Stimulated activated effector memory CD8-positive, alpha-beta T cell treated with anti-CD3 and anti-CD28 coated beads, Interleukin-12 subunit alpha, Interleukin-12 subunit beta, amount 100 ng/mL, for 72 hours (primary cell): ENCODE measurements around the gene ATXN1.
"Not testable (repeated sequence)": the region's sequence is repeated elsewhere in the genome, so short reads cannot be mapped to it uniquely, and the experiment has no call there.

Experiments used
- ATAC-seq: fragments of 150-1000 bp; cut with Tn5 transposase; 2 replicates; pipeline ENCODE4 v1.10.0; 2021
- DNase-seq, 2 donors: peaks; one replicate each; pipeline ENCODE4 v3.0.0; 2021 to 2022; ENCODE audit warnings: low spot score in 2 of 2
- H3K27ac Mint-ChIP-seq: one replicate; pipeline ENCODE4 v1.8.0; 2022; ENCODE audit warnings: mild to moderate bottlenecking, mixed read lengths
- H3K36me3 Mint-ChIP-seq: one replicate; pipeline ENCODE4 v1.8.0; 2022; ENCODE audit warnings: mild to moderate bottlenecking, mixed read lengths
- H3K4me1 Mint-ChIP-seq: one replicate; pipeline ENCODE4 v1.8.0; 2022; ENCODE audit warnings: mixed read lengths
- H3K4me3 Mint-ChIP-seq: one replicate; pipeline ENCODE4 v1.8.0; 2022; ENCODE audit warnings: mild to moderate bottlenecking, mixed read lengths
- H3K9me3 Mint-ChIP-seq: one replicate; pipeline ENCODE4 v1.8.0; 2022; ENCODE audit warnings: mixed read lengths

The ATXN1 gene

GRCh38 chr6:16621002-16621401, 140.3 kb downstream of the ATXN1 start:
- Mint-ChIP-seq H3K4me3 (peak overlapping the region; percentile 13), H3K9me3 (no peaks in the 10 kb centered on the region), H3K36me3 (peaks cover 33% of the 10 kb centered on the region), H3K4me1 (peaks cover 58% of the 10 kb centered on the region), H3K27ac (peak overlapping the region; percentile 87)
- DNase-seq (no peak), ATAC-seq (no peak)

DNA sequence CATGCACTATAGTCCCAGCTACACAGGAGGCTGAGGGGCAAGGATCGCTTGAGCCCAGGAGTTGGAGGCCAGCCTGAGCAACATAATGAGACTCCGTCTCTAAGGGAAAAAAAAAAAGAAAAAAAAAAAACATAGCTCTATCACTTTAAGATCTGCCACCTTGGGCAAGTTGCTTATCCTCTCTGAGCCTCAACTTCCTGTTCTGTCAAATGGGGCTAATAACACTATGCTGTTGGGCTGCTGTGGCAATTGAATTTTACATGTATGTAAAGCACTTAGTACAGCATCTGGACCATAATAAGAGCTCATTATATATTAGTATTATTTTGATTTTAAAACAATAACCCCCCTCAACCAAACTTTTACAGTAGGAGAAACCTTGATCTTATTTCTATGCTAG, 141.5 kb downstream of the ATXN1 start:
- Mint-ChIP-seq H3K4me1 (peaks cover 52% of the 10 kb centered on the region), H3K4me3 (peak overlapping the region; percentile 6), H3K27ac (peak overlapping the region; percentile 87), H3K9me3 (no peaks in the 10 kb centered on the region), H3K36me3 (peaks cover 42% of the 10 kb centered on the region)
- DNase-seq, result no peak
- ATAC-seq, result no peak

DNA sequence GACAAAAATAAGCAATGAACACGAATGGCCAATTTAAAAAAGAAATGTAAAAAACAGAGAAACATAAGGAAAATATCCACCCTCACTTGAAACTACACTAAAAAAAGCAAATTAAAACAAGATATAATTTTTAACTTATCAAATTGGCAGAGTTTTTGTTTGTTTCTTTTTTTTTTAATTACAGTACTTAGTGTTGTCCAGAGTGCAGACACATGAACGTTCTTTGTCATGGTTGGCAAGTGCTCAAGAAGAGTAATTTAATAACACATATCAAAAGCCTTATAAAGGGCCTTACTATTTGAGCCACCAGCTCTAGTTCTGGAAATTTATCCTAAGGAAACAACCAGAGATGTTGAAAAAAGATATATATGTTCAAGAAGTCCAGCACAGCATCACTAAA, 142.3 kb downstream of the ATXN1 start:
- no peak for ATAC-seq
- no peak for DNase-seq
- Mint-ChIP-seq H3K36me3 (peaks cover 47% of the 10 kb centered on the region), H3K27ac (no peak overlapping the region), H3K9me3 (no peaks in the 10 kb centered on the region), H3K4me1 (peaks cover 47% of the 10 kb centered on the region), H3K4me3 (no peak overlapping the region)

- ATAC-seq, DNase-seq, H3K4me3 Mint-ChIP-seq, H3K27ac Mint-ChIP-seq, H3K9me3 Mint-ChIP-seq: not testable (repeated sequence)
- peaks cover 71% of the 10 kb centered on the region for H3K36me3 Mint-ChIP-seq
- peaks cover 16% of the 10 kb centered on the region for H3K4me1 Mint-ChIP-seq
These were observed 146.0 kb downstream of the ATXN1 start for GRCh38 chr6:16615215-16615614.

DNA sequence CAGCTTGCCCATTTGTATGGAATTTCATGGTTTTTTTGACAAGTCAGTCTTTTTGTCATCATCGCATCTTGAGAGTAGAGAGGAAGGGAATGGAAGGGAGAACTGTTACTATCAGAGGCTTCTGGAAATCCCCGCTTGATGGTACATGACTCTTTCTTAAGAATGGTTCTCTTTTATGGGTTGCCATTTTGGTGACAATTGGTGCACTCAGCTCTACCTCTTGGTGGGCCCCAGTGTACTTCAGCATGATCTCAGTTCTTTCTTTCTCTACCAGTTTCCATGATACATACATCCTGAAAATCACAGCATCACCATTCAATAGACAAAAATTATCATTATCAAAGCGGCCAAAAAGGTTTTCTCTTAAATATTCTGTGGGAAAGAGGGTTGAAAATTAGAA, 147.1 kb downstream of the ATXN1 start:
- not testable (repeated sequence) for H3K4me3 Mint-ChIP-seq, DNase-seq, H3K27ac Mint-ChIP-seq, H3K9me3 Mint-ChIP-seq
- H3K4me1 Mint-ChIP-seq, result peaks cover 12% of the 10 kb centered on the region
- peak; percentile 70 for ATAC-seq
- H3K36me3 Mint-ChIP-seq, result peaks cover 82% of the 10 kb centered on the region

DNA sequence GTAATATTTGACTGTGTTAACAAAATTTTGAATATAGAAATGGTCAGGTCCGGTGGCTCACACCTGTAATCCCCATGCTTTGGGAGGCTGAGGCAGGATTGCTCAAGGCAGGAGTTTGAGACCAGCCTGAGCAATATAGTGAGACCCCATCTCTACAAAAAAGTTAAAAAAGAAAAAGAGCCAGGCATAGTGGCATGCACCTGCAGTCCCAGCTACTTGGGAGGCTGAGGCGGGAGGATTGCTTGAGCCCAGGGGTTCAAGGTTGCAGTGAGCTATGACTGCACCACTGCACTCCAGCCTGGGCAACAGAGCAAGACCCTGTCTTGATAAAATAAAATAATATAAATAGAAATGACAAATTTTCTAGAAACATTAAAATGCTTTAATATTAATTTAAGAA, 147.8 kb downstream of the ATXN1 start:
- not testable (repeated sequence) for H3K4me3 Mint-ChIP-seq, DNase-seq, H3K27ac Mint-ChIP-seq, ATAC-seq, H3K9me3 Mint-ChIP-seq
- Mint-ChIP-seq H3K36me3 (peaks cover 83% of the 10 kb centered on the region), H3K4me1 (peaks cover 15% of the 10 kb centered on the region)

DNA sequence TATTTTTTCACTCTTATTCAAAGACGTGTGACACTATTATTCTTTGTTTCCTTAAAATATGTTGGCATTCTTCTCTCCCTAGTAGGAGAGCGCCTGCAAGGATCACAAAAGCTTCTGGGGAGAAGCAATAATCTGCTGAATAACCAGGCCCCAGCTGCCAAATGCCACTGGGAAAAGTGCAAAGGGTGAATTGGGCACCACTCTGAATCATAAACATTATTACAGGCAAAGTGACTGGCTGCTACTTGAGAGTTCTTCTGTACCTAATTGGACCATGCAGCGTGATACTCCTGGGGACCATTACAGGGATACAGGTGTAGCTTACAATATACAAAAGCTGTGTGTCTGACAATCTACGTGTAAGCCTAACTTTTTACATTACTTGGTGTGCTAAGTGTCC, 152.8 kb downstream of the ATXN1 start:
- DNase-seq (no peak), ATAC-seq (no peak)
- H3K27ac Mint-ChIP-seq, result no peak overlapping the region
- peaks cover 14% of the 10 kb centered on the region for H3K4me1 Mint-ChIP-seq
- peaks cover 82% of the 10 kb centered on the region for H3K36me3 Mint-ChIP-seq
- no peaks in the 10 kb centered on the region for H3K9me3 Mint-ChIP-seq
- no peak overlapping the region for H3K4me3 Mint-ChIP-seq

GRCh38 chr6:16602035-16602434, 159.2 kb downstream of the ATXN1 start:
- H3K36me3 Mint-ChIP-seq, result peaks cover 41% of the 10 kb centered on the region

GRCh38 chr6:16600701-16601100, 160.6 kb downstream of the ATXN1 start:
- Mint-ChIP-seq H3K9me3 (no peaks in the 10 kb centered on the region), H3K4me1 (peaks cover 39% of the 10 kb centered on the region), H3K27ac (no peak overlapping the region), H3K4me3 (no peak overlapping the region), H3K36me3 (peaks cover 39% of the 10 kb centered on the region)
- no peak for ATAC-seq
- DNase-seq, result no peak

More at GRCh38 chr6:16602035-16602434, 159.2 kb downstream of the ATXN1 start:
- no peaks in the 10 kb centered on the region for H3K9me3 Mint-ChIP-seq
- peak; percentile 99 for ATAC-seq
- H3K4me1 Mint-ChIP-seq, result peaks cover 34% of the 10 kb centered on the region
- peak overlapping the region; percentile 15 for H3K4me3 Mint-ChIP-seq
- peak in 1 of 2 donors; percentile 71 for DNase-seq
- no peak overlapping the region for H3K27ac Mint-ChIP-seq

- no peak for DNase-seq
- Mint-ChIP-seq H3K36me3 (peaks cover 39% of the 10 kb centered on the region), H3K27ac (no peak overlapping the region), H3K9me3 (no peaks in the 10 kb centered on the region), H3K4me3 (no peak overlapping the region), H3K4me1 (peaks cover 44% of the 10 kb centered on the region)
- no peak for ATAC-seq
These were observed 161.2 kb downstream of the ATXN1 start for GRCh38 chr6:16600026-16600425.

- ATAC-seq (no peak), DNase-seq (no peak)
- Mint-ChIP-seq H3K4me1 (peaks cover 47% of the 10 kb centered on the region), H3K36me3 (peaks cover 29% of the 10 kb centered on the region), H3K4me3 (no peak overlapping the region), H3K27ac (peak overlapping the region; percentile 45), H3K9me3 (no peaks in the 10 kb centered on the region)
These were observed 164.5 kb downstream of the ATXN1 start for GRCh38 chr6:16596616-16597331.

DNA sequence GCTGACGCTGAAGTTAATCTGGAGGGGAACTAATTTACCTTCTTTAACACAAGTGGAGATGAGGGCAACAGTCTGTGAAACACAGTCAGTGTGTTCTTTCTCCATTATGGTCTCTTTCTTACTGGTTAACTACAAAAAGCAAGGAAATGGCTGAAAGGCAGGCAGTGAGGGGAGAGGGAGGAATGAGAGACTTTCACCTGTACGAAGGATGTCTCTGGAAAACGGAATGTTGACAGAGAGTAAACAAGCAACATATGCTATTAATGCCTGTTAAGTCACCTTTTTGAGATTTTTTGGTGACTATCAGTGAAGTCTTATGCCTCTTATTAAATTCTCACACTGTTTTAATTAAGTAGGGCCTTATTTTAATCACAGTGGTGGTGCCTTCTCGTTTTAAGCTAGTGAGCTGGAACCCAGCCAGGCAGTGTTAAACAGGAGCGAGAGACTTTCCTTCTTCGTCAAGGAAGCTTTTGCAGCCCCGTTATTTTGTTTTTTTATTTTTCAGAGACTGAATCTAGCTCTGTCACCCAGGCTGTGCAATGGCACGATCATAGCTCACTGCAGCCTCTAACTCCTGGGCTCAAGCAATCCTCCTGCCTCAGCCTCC, 165.6 kb downstream of the ATXN1 start:
- H3K36me3 Mint-ChIP-seq, result peaks cover 29% of the 10 kb centered on the region
- H3K4me3 Mint-ChIP-seq, result no peak overlapping the region
- H3K4me1 Mint-ChIP-seq, result peaks cover 43% of the 10 kb centered on the region
- no peak for ATAC-seq
- H3K9me3 Mint-ChIP-seq, result no peaks in the 10 kb centered on the region
- no peak for DNase-seq
- H3K27ac Mint-ChIP-seq, result peak overlapping the region; percentile 40

DNA sequence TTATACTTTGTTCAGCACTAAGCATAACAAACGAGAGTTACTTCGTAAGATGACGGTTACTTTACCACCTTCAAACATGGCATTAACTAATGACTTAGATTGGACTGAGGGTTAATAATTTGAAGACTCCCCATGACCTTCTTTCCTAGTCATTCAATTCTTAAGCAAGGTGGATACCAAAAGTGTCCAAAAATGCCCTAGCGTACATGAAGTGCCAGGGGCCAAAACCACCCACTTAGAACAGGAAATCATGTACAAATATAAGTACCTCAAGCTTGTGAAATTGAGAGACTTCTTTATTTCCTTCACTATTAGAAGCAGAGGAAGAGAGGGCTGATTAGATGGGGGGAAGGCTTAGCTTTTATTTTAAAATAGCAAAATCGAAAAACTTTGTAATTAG, 166.4 kb downstream of the ATXN1 start:
- Mint-ChIP-seq H3K36me3 (peaks cover 24% of the 10 kb centered on the region), H3K27ac (no peak overlapping the region), H3K4me1 (peaks cover 36% of the 10 kb centered on the region), H3K4me3 (no peak overlapping the region), H3K9me3 (no peaks in the 10 kb centered on the region)
- no peak for DNase-seq
- no peak for ATAC-seq

DNA sequence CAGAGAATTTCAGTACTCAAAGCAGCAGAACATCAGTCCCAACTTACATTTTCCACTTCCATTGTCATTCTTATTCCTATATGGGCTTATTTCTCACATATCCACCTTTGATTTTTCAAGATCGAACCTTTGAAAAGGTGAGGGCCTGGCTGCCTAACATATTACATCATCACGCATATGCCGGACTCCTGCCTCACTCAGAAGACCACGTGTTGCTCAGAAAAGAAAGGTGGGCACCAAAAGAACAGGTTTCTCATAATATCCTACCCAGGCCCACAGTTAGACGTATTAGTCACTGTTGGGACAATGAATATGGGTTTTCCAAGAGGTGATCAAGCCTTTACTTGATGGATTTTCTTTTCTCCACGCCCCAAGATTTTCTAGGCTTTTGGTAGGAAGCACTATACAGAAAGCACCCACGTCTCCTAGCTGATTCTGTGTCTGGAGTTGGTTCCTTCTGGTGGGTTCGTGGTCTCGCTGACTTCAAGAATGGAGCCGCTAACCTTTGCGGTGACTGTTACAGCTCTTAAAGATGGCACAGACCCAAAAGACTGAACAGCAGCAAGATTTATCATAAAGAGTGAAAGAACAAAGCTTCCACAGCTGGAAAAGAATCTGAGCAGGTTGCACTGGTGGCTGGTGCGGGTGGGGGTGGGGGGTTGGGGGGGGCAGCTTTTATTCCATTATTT, 168.9 kb downstream of the ATXN1 start:
- no peak for DNase-seq
- H3K27ac Mint-ChIP-seq, result no peak overlapping the region
- H3K4me1 Mint-ChIP-seq, result peaks cover 50% of the 10 kb centered on the region
- ATAC-seq, result no peak
- H3K4me3 Mint-ChIP-seq, result peak overlapping the region; percentile 19
- no peaks in the 10 kb centered on the region for H3K9me3 Mint-ChIP-seq
- peaks cover 28% of the 10 kb centered on the region for H3K36me3 Mint-ChIP-seq

GRCh38 chr6:16591396-16592222, 169.7 kb downstream of the ATXN1 start:
- H3K27ac Mint-ChIP-seq, result peak overlapping the region; percentile 35
- peak overlapping the region; percentile 2 for H3K4me3 Mint-ChIP-seq
- ATAC-seq (peak; percentile 91), DNase-seq (no peak)
- no peaks in the 10 kb centered on the region for H3K9me3 Mint-ChIP-seq
- peaks cover 45% of the 10 kb centered on the region for H3K4me1 Mint-ChIP-seq
- peaks cover 21% of the 10 kb centered on the region for H3K36me3 Mint-ChIP-seq
